B cell (primary cell): Measurements from ENCODE around the gene NIPA2. TPM values are rescaled to one million over a fixed set of nuclear protein-coding genes. Genes with fewer than 3 reads are reported as not detected.

Source experiments
- ATAC-seq: fragments of 200-7000 bp; cut with Tn5 transposase; one replicate; pipeline ENCODE4 v1.10.0; 2021; ENCODE audit warnings: low read depth, mild to moderate bottlenecking, moderate number of reproducible peaks, moderate library complexity
- CTCF ChIA-PET: fragments of 350-600 bp; sonication (Branson Sonifier 250); formaldehyde crosslinking; loops from one replicate; lab custom pipeline; 2021; ENCODE audit warnings: antibody characterized with exemption, inconsistent platforms; lab: Charles Lee
- POLR2A ChIA-PET: fragments of 350-600 bp; sonication (Branson Sonifier 250); formaldehyde crosslinking; loops from one replicate; lab custom pipeline; 2021; ENCODE audit warnings: antibody characterized with exemption; lab: Charles Lee
- DNase-seq: peaks from one replicate; pipeline ENCODE4 v3.0.0; 2013
- H2AFZ ChIP-seq: 2 replicates; pipeline ENCODE4 v1.6.1; 2012; ENCODE audit warnings: mild to moderate bottlenecking, low read depth, low read length; ENCODE audit not compliant: insufficient read depth, poor library complexity, severe bottlenecking
- H3K27ac ChIP-seq, 2 donors: 1 replicate in 1 of 2; 2 replicates in 1 of 2; pipeline ENCODE4 v1.5.1; 2012 to 2013; ENCODE audit warnings: low read length in 2 of 2, mild to moderate bottlenecking in 2 of 2, moderate library complexity in 1 of 2
- H3K27me3 ChIP-seq, 4 experiments: fragments of 200-600 bp in 1 of 4; sonication (generic) in 1 of 4; replicated peaks in 1 of 4; 1 replicate in 2 of 4; 2 replicates in 2 of 4; pipeline versions ENCODE4 v1.6.1 to v1.7.0; 2013 to 2016; ENCODE audit warnings: low read length in 3 of 4, mild to moderate bottlenecking in 2 of 4, mixed read lengths in 1 of 4, moderate library complexity in 1 of 4; ENCODE audit not compliant: insufficient read depth in 4 of 4, control insufficient read depth in 3 of 4; ENCODE audit errors: control extremely low read depth in 1 of 4
- H3K36me3 ChIP-seq, 2 experiments: replicated peaks in 1 of 2; 1 replicate in 1 of 2; 2 replicates in 1 of 2; pipeline versions ENCODE4 v1.6.1 to v1.7.1; 2013; ENCODE audit warnings: low read length in 1 of 2; ENCODE audit not compliant: insufficient read depth in 2 of 2, control insufficient read depth in 1 of 2; ENCODE audit errors: control extremely low read depth in 1 of 2, extremely low read depth in 1 of 2
- H3K4me1 ChIP-seq, 2 donors: fragments of 200-600 bp in 1 of 2; sonication (generic) in 1 of 2; 1 replicate in 1 of 2; 2 replicates in 1 of 2; pipeline versions ENCODE4 v1.5.1 to v1.6.1; 2013 to 2017; ENCODE audit warnings: low read length in 2 of 2; ENCODE audit not compliant: control insufficient read depth in 2 of 2, insufficient read depth in 2 of 2
- H3K4me2 ChIP-seq: replicated peaks from 2 replicates; pipeline ENCODE3; 2012; ENCODE audit warnings: mild to moderate bottlenecking, low read depth, low read length; ENCODE audit not compliant: poor library complexity, severe bottlenecking
- H3K4me3 ChIP-seq, 5 experiments: fragments of 200-600 bp in 1 of 5; sonication (generic) in 1 of 5; 1 replicate in 3 of 5; 2 replicates in 2 of 5; pipeline versions ENCODE4 v1.5.1 to v1.7.0; 2011 to 2016; ENCODE audit warnings: low read length in 4 of 5, mild to moderate bottlenecking in 4 of 5, low read depth in 2 of 5, control low read depth in 1 of 5, moderate library complexity in 1 of 5; ENCODE audit not compliant: insufficient read depth in 1 of 5; ENCODE audit errors: control extremely low read depth in 1 of 5, extremely low read depth in 1 of 5
- H3K79me2 ChIP-seq: fragments of 200-600 bp; sonication (generic); one replicate; pipeline ENCODE4 v1.6.0; 2016; ENCODE audit warnings: low read length; ENCODE audit not compliant: control insufficient read depth, insufficient read depth
- H3K9ac ChIP-seq: fragments of 200-600 bp; sonication (generic); 2 replicates; pipeline ENCODE4 v1.6.1; 2017; ENCODE audit warnings: mild to moderate bottlenecking, low read length, moderate library complexity
- H3K9me3 ChIP-seq, 3 donors: one replicate each; pipeline versions ENCODE4 v1.6.1 to v1.7.1; 2013; ENCODE audit warnings: low read length in 2 of 3; ENCODE audit not compliant: control insufficient read depth in 2 of 3, insufficient read depth in 1 of 3; ENCODE audit errors: control extremely low read depth in 1 of 3
- H4K20me1 ChIP-seq: 2 replicates; pipeline ENCODE4 v1.6.0; 2012; ENCODE audit warnings: mild to moderate bottlenecking, low read length; ENCODE audit not compliant: insufficient read depth, control insufficient read depth, poor library complexity, severe bottlenecking
- H3K27ac Mint-ChIP-seq: one replicate; pipeline ENCODE4 v1.8.0; 2021; ENCODE audit warnings: mixed read lengths
- H3K27me3 Mint-ChIP-seq: one replicate; pipeline ENCODE4 v1.8.0; 2021; ENCODE audit warnings: mixed read lengths
- H3K4me1 Mint-ChIP-seq: one replicate; pipeline ENCODE4 v1.8.0; 2021; ENCODE audit warnings: mixed read lengths
- H3K4me3 Mint-ChIP-seq: one replicate; pipeline ENCODE4 v1.8.0; 2021; ENCODE audit warnings: mixed read lengths
- H3K9me3 Mint-ChIP-seq: one replicate; pipeline ENCODE4 v1.8.0; 2022; ENCODE audit warnings: mixed read lengths; ENCODE audit not compliant: insufficient read depth
- EZH2 ChIP-seq: IDR thresholded peaks from 2 replicates; pipeline ENCODE4 v1.6.1; 2012; ENCODE audit warnings: borderline replicate concordance, low read depth, mild to moderate bottlenecking, moderate library complexity, low read length; ENCODE audit not compliant: insufficient read depth, poor library complexity, severe bottlenecking
- WGBS: methylation state at CpG from one replicate; pipeline ENCODE4 v1.1.5; 2013; ENCODE audit warnings: missing lambda C conversion rate; ENCODE audit not compliant: insufficient coverage; 5-methylcytosine and 5-hydroxymethylcytosine counted together
- intact Hi-C: fragments of 100-400 bp; cut with micrococcal nuclease; formaldehyde crosslinking; loops from one replicate; pipeline ENCODE4 v1.10.0; 2022
- polyA plus RNA-seq: library from polyadenylated mRNA; depleted of rRNA; stranded (reverse); fragments of >200 nt; gene quantifications from 2 replicates; pipeline ENCODE4 v1.2.3, GENCODE V29; 2012
- total RNA-seq, 2 donors: library from RNA; stranded (reverse); fragments of 120-200 nt in 1 of 2; gene quantifications; 1 replicate in 1 of 2; 2 replicates in 1 of 2; pipeline versions ENCODE4 v1.2.3 to v1.2.4, GENCODE V29; 2013 to 2022
- TF ChIP-seq, protein P1 (sequence below): fragments of 200-600 bp; IDR thresholded peaks from one replicate; pipeline ENCODE4 v1.8.0; 2022; ENCODE audit warnings: antibody characterized with exemption, mild to moderate bottlenecking

NIPA2 gene
- total and polyA plus RNA-seq, 2 donors (not counting 1 experiment from before 2014, with no cell fraction given) = 47.1 to 65.3 TPM

DNA sequence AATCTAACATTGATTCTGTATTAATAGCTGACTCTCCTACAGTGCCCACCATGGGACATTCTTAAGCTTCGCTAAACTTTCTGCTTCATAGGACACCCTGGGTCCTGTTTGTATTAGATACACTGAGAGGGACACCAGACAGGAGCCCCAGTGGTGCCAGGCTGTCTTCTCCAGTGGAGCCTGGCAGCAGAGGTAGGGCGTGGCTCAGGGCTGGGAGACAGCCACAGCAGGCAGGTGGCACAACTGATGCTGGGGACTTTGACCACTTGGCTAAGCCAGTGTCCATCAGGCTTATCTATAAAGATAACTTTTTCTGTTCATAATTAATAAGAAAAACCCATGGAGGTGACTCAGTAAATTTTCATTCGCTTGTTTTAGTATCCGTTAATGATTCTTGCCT is 30.2 kb upstream of the NIPA2 start:
- Histone ChIP-seq H3K27me3 (no peaks in the 10 kb centered on the region), H3K4me1 (peaks cover 6 to 10% of the 10 kb centered on the region in 2 donors), H4K20me1 (peaks cover 4% of the 10 kb centered on the region), H2AFZ (no peak overlapping the region), H3K4me2 (no peak overlapping the region), H3K27ac (no peak overlapping the region), H3K9me3 (no peaks in the 10 kb centered on the region), H3K4me3 (no peak overlapping the region), H3K36me3 (peaks cover 0 to 10% of the 10 kb centered on the region in 2 experiments), H3K79me2 (peaks cover 49% of the 10 kb centered on the region), H3K9ac (no peak overlapping the region)
- ATAC-seq = no peak
- TF ChIP-seq EZH2 = no peak
- TF ChIP-seq, protein P1, sequence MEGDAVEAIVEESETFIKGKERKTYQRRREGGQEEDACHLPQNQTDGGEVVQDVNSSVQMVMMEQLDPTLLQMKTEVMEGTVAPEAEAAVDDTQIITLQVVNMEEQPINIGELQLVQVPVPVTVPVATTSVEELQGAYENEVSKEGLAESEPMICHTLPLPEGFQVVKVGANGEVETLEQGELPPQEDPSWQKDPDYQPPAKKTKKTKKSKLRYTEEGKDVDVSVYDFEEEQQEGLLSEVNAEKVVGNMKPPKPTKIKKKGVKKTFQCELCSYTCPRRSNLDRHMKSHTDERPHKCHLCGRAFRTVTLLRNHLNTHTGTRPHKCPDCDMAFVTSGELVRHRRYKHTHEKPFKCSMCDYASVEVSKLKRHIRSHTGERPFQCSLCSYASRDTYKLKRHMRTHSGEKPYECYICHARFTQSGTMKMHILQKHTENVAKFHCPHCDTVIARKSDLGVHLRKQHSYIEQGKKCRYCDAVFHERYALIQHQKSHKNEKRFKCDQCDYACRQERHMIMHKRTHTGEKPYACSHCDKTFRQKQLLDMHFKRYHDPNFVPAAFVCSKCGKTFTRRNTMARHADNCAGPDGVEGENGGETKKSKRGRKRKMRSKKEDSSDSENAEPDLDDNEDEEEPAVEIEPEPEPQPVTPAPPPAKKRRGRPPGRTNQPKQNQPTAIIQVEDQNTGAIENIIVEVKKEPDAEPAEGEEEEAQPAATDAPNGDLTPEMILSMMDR = no peak
- ChIA-PET CTCF (no interaction called here), POLR2A (no interaction called here)
- Mint-ChIP-seq H3K27ac (no peak overlapping the region), H3K4me3 (no peak overlapping the region), H3K27me3 (no peaks in the 10 kb centered on the region), H3K9me3 (no peaks in the 10 kb centered on the region), H3K4me1 (peaks cover 15% of the 10 kb centered on the region)
- no peak for DNase-seq
- WGBS = 100% methylated on average over 1 of the region's 4 CpGs
- intact Hi-C loops = no loop called here

DNA sequence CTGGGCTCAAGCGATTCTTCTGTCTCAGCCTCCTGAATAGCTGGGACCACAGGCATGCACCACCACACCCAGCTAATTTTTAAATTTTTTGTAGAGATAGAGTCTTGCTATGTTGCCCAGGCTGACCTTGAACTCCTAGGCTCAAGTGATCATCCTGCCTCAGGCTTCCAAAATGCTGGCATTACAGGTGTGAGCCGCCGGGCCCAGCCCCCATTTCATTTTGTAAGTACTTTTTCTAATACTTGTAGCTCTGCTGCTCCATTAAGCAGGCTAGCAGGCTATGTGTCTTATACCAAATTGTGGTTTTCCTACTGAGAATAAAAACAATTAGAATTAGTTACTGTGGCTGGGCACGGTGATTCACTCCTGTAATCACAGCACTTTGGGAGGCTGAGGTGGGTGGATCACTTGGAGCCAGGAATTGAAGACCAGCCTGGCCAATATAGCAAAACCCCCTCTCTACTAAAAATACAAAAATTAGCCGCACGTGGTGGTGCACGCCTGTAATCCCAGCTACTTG is 29.6 kb upstream of the NIPA2 start:
- ATAC-seq = no peak
- peaks cover 6 to 10% of the 10 kb centered on the region in 2 donors for H3K4me1 ChIP-seq

More for the DNA sequence above, 29.6 kb upstream of the NIPA2 start:
- Histone ChIP-seq H3K4me3 (no peak overlapping the region), H3K79me2 (peaks cover 47% of the 10 kb centered on the region), H3K9ac (no peak overlapping the region), H3K27me3 (no peaks in the 10 kb centered on the region), H3K9me3 (no peaks in the 10 kb centered on the region), H3K27ac (no peak overlapping the region), H4K20me1 (peaks cover 4% of the 10 kb centered on the region), H3K4me2 (no peak overlapping the region), H2AFZ (no peak overlapping the region), H3K36me3 (peaks cover 0 to 12% of the 10 kb centered on the region in 2 experiments)
- no peaks in the 10 kb centered on the region for H3K9me3 Mint-ChIP-seq
- 100% methylated on average over 3 of the region's 7 CpGs for WGBS
- intact Hi-C loops = no loop called here
- H3K4me3 Mint-ChIP-seq = no peak overlapping the region
- H3K27me3 Mint-ChIP-seq = no peaks in the 10 kb centered on the region
- DNase-seq = no peak
- TF ChIP-seq, protein P1 = no peak
- TF ChIP-seq EZH2 = no peak
- peaks cover 15% of the 10 kb centered on the region for H3K4me1 Mint-ChIP-seq
- CTCF ChIA-PET = no interaction called here
- no peak overlapping the region for H3K27ac Mint-ChIP-seq
- POLR2A ChIA-PET = no interaction called here
